Endometrium (tissue), 2 donors: Measurements from ENCODE around the gene HELZ.

ENCODE experiments used
- FAIRE-seq: peaks from 2 replicates; lab custom pipeline; 2012; peaks lifted over from hg19 to GRCh38; lab: Jason Lieb, UNC
- donor health status: control.
- donor health status: control.

The HELZ gene

GRCh38 chr17:67194134-67194533 is 50.9 kb downstream of the HELZ start:
- FAIRE-seq, result no peak

- FAIRE-seq, result no peak
Measured at GRCh38 chr17:67187927-67188326, 57.1 kb downstream of the HELZ start.

- no peak for FAIRE-seq
Measured at GRCh38 chr17:67186782-67187181, 58.2 kb downstream of the HELZ start.

GRCh38 chr17:67183531-67183930 is 61.5 kb downstream of the HELZ start:
- FAIRE-seq, result no peak

- FAIRE-seq, result no peak
Measured at GRCh38 chr17:67181825-67182224, 63.2 kb downstream of the HELZ start.

GRCh38 chr17:67180275-67180674 is 64.7 kb downstream of the HELZ start:
- no peak for FAIRE-seq

- no peak for FAIRE-seq
Measured at GRCh38 chr17:67178555-67178954, 66.4 kb downstream of the HELZ start.

- no peak for FAIRE-seq
Measured at GRCh38 chr17:67177732-67178131, 67.3 kb downstream of the HELZ start.

- FAIRE-seq, result no peak
Measured at GRCh38 chr17:67174190-67174589, 70.8 kb downstream of the HELZ start.

- no peak for FAIRE-seq
Measured at GRCh38 chr17:67171560-67171959, 73.4 kb downstream of the HELZ start.

GRCh38 chr17:67168496-67168895 is 76.5 kb downstream of the HELZ start:
- FAIRE-seq, result no peak

- no peak for FAIRE-seq
Measured at GRCh38 chr17:67165201-67165600, 79.8 kb downstream of the HELZ start.

- FAIRE-seq, result no peak
Measured at GRCh38 chr17:67164302-67164701, 80.7 kb downstream of the HELZ start.

- no peak for FAIRE-seq
Measured at GRCh38 chr17:67162771-67163170, 82.2 kb downstream of the HELZ start.

- FAIRE-seq, result no peak
Measured at GRCh38 chr17:67161573-67161972, 83.4 kb downstream of the HELZ start.

- FAIRE-seq, result no peak
Measured at GRCh38 chr17:67160791-67161190, 84.2 kb downstream of the HELZ start.

GRCh38 chr17:67157732-67158639 is 87.0 kb downstream of the HELZ start:
- FAIRE-seq, result no peak

GRCh38 chr17:67156269-67157199 is 88.5 kb downstream of the HELZ start:
- no peak for FAIRE-seq

- FAIRE-seq, result no peak
Measured at GRCh38 chr17:67152824-67153223, 92.2 kb downstream of the HELZ start.

GRCh38 chr17:67151717-67152116 is 93.3 kb downstream of the HELZ start:
- FAIRE-seq, result no peak

GRCh38 chr17:67150826-67151225 is 94.2 kb downstream of the HELZ start:
- FAIRE-seq, result no peak

GRCh38 chr17:67148352-67148751 is 96.6 kb downstream of the HELZ start:
- no peak for FAIRE-seq
